ENCODE measurements around the gene RPL37A. TPM values are rescaled to one million over a fixed set of nuclear protein-coding genes. Genes with fewer than 3 reads are reported as not detected.

The RPL37A gene
- total RNA-seq, 1 donor from 2014 or later = 2,461 TPM

GRCh38 chr2:216490061-216490460, 8.6 kb upstream of the RPL37A start:
- no peak for FAIRE-seq
- Histone ChIP-seq H3K27me3 (ENCODE audit: control insufficient read depth, insufficient read depth, low read length) (no peaks in the 10 kb centered on the region), H3K36me3 (ENCODE audit: control insufficient read depth, insufficient read depth, low read length) (no peaks in the 10 kb centered on the region), H3K4me3 (ENCODE audit: low read depth, low read length) (no peak overlapping the region)
- DNase-seq (ENCODE audit: low read depth) = peak; percentile 77
- TF ChIP-seq, protein P1, sequence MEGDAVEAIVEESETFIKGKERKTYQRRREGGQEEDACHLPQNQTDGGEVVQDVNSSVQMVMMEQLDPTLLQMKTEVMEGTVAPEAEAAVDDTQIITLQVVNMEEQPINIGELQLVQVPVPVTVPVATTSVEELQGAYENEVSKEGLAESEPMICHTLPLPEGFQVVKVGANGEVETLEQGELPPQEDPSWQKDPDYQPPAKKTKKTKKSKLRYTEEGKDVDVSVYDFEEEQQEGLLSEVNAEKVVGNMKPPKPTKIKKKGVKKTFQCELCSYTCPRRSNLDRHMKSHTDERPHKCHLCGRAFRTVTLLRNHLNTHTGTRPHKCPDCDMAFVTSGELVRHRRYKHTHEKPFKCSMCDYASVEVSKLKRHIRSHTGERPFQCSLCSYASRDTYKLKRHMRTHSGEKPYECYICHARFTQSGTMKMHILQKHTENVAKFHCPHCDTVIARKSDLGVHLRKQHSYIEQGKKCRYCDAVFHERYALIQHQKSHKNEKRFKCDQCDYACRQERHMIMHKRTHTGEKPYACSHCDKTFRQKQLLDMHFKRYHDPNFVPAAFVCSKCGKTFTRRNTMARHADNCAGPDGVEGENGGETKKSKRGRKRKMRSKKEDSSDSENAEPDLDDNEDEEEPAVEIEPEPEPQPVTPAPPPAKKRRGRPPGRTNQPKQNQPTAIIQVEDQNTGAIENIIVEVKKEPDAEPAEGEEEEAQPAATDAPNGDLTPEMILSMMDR (IDR thresholded peaks at IDR 0.05; ENCODE audit: insufficient read depth, low read length, severe bottlenecking) = no peak

- DNase-seq (ENCODE audit: low read depth) = no peak
- Histone ChIP-seq H3K27me3 (ENCODE audit: control insufficient read depth, insufficient read depth, low read length) (no peaks in the 10 kb centered on the region), H3K4me3 (ENCODE audit: low read depth, low read length) (no peak overlapping the region), H3K36me3 (ENCODE audit: control insufficient read depth, insufficient read depth, low read length) (no peaks in the 10 kb centered on the region)
- FAIRE-seq = no peak
- TF ChIP-seq, protein P1 (IDR thresholded peaks at IDR 0.05; ENCODE audit: insufficient read depth, low read length, severe bottlenecking) = no peak
These were observed 6.6 kb upstream of the RPL37A start for GRCh38 chr2:216491793-216492596.

DNA sequence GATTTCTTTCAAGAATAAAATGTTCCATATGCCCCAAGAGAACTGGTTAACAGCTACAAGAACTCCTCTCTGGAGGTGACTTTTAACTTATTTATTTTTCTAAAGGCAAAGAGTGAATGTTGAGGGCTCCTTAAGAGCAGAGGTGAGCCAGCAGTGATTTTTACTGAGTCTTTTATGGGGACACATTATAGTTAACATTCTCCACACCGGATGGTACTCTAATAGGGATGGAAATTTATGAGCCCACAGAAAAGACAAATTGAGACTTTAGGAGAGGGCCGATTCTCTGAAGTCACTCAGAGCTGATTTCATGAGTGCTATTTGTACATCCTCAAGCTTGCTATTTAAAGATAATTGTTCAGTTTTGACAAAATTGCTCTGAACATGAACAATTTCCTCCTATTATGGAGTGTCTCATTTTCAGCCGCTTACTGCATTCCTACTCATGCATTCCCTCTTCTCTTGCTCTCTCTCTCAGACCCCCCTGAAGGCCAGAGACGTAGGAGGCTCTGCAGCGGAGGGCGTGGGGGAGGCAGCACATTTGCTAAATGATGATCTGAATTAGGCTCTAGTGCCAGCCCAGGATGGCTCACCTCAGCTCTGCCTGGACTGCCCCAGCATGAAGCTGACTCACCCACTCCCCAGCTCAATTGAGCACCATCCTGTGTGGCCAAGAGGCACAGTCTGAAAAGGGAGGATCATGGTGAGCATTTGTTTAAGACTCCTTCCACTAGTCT, 5.9 kb upstream of the RPL37A start:
- DNase-seq (ENCODE audit: low read depth) (peak; percentile 82), FAIRE-seq (no peak)
- no peaks in the 10 kb centered on the region for H3K36me3 ChIP-seq (ENCODE audit: control insufficient read depth, insufficient read depth, low read length)
- H3K27me3 ChIP-seq (ENCODE audit: control insufficient read depth, insufficient read depth, low read length) = no peaks in the 10 kb centered on the region
- no peak overlapping the region for H3K4me3 ChIP-seq (ENCODE audit: low read depth, low read length)
- TF ChIP-seq, protein P1 (IDR thresholded peaks at IDR 0.05; ENCODE audit: insufficient read depth, low read length, severe bottlenecking) = no peak

DNA sequence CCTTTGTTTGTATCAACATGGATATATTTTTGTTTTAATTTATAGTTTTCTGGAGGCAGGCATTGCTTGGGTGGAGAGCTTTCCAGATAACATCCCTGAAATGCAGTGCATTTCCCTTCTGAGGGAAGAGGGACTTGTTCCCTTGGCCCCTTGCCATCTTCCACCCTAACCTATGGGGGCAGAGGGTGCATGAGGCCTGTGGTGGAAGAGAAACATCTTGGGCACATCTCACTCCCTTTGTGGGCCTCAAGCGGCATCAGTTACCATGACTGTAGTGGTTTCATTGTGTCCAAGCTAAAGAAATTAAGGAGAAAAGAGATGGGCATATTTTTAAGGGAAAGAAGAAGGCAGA, 5.3 kb upstream of the RPL37A start:
- no peak overlapping the region for H3K4me3 ChIP-seq (ENCODE audit: low read depth, low read length)
- no peaks in the 10 kb centered on the region for H3K36me3 ChIP-seq (ENCODE audit: control insufficient read depth, insufficient read depth, low read length)
- FAIRE-seq = no peak
- DNase-seq (ENCODE audit: low read depth) = no peak
- TF ChIP-seq, protein P1 (IDR thresholded peaks at IDR 0.05; ENCODE audit: insufficient read depth, low read length, severe bottlenecking) = no peak
- H3K27me3 ChIP-seq (ENCODE audit: control insufficient read depth, insufficient read depth, low read length) = no peaks in the 10 kb centered on the region

DNA sequence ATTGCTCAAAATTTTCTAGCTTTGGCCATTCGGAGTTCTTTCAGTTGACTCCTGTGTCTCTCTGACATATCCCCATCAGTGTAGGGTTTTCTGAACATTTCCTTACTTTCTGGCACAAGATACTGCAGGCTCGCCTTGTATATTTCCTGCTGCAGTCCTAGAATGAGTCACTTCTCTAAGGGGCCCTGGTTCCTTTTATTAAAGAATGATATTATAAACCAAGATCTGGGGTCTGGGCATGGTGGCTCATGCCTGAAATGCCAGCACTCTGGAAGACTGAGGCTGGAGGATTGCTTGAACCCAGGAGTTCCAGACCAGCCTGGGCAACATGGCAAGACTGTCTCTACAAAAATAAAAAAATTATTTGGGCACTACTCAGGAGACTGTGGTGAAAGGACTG, 3.0 kb upstream of the RPL37A start:
- Histone ChIP-seq H3K4me3 (ENCODE audit: low read depth, low read length) (no peak overlapping the region), H3K27me3 (ENCODE audit: control insufficient read depth, insufficient read depth, low read length) (no peaks in the 10 kb centered on the region), H3K36me3 (ENCODE audit: control insufficient read depth, insufficient read depth, low read length) (peaks cover 6% of the 10 kb centered on the region)
- TF ChIP-seq, protein P1 (IDR thresholded peaks at IDR 0.05; ENCODE audit: insufficient read depth, low read length, severe bottlenecking) = no peak
- DNase-seq (ENCODE audit: low read depth) = peak; percentile 38
- no peak for FAIRE-seq
